DMS79 (cell line): ENCODE data around the gene ABCA7.

Source experiments
- DNase-seq: peaks from one replicate; lab custom pipeline; 2025; lab: John Stamatoyannopoulos, UW

Gene ABCA7

GRCh38 chr19:1004204-1004802 is 35.6 kb upstream of the ABCA7 start:
- no peak for DNase-seq

- DNase-seq = no peak
Measured at GRCh38 chr19:1004803-1005664, 34.9 kb upstream of the ABCA7 start.

- no peak for DNase-seq
Measured at GRCh38 chr19:1006711-1007398, 33.1 kb upstream of the ABCA7 start.

DNA sequence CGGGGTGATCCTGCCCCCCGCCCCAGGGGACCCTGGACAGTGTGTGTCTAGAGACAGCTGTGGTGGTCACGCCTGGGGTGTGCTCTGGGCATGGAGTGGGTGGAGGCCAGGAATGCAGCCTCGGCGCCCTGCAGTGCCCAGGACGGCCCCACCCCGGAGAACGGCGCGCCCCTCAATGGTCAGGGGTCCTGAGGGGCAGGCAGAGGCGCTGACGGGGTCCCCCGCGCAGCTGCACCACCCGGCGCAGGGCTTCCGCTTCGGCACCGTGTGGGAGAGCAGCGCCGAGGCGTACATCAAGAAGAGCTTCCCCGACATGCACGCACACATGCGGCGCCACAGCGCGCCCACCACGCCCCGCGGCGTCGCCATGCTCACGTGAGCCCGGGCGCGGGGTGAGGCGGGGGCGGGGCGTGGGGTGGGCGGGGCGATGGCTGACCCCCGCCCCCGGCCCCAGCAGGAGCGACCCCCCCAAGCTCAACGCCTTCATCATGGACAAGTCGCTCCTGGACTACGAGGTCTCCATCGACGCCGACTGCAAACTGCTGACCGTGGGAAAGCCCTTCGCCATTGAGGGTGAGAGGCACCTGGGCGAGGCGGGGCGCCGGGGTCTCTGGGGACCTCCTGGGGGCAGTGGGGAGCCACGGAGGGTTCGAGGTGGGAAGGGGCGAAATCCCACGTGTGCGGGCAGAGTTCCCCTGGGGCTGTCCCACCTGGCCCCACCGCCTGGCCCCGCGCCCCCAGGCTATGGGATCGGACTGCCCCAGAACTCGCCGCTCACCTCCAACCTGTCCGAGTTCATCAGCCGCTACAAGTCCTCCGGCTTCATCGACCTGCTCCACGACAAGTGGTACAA is 32.3 kb upstream of the ABCA7 start:
- no peak for DNase-seq

GRCh38 chr19:1008268-1009040 is 31.5 kb upstream of the ABCA7 start:
- DNase-seq = no peak

GRCh38 chr19:1009041-1009980 is 30.6 kb upstream of the ABCA7 start:
- no peak for DNase-seq

GRCh38 chr19:1009981-1010538 is 29.8 kb upstream of the ABCA7 start:
- no peak for DNase-seq

- DNase-seq = no peak
Measured at GRCh38 chr19:1010586-1011510, 29.1 kb upstream of the ABCA7 start.

DNA sequence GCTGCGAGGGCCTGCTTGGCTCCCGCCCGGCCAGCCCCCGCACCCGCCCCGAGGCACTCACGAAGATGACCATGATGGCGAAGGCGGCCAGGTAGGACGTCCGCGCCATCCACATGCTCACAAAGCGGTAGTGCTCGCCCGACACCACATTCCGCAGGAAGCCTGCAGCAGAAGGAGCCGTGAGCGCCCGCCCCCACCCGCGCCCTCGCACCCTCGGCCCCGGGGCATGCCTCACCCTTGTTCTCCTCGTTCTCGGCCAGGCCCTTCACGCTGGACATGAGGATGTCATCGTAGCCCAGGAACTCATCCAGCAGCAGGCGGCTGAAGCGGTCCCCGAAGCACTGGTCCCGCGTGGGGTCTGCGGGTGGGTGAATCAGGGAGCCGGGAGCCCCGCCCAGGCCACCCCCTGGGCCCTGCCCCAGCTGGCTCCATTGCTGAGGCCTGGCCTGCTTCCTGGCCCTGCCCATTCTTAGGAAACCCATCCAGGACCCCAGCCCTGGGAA is 28.0 kb upstream of the ABCA7 start:
- DNase-seq = no peak

DNA sequence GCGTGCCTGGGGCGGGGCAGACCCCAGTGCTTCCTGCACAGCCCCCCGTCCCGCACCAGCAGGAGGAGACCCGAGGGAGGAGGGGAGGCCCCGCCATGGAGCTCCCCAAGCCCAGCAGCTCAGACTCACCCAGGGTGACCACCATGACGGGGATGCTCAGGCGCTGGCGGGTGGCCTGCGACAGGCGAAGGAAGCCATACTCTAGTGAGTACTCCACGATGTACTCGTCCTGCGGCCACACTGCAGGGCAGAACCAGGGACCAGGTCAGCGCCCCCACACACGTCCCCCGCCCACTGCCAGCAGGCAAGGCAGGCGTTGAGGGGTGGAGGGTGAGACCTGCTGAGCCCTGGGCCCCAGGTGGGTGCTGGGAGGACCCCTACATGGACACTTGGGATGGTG is 27.6 kb upstream of the ABCA7 start:
- DNase-seq = no peak

DNA sequence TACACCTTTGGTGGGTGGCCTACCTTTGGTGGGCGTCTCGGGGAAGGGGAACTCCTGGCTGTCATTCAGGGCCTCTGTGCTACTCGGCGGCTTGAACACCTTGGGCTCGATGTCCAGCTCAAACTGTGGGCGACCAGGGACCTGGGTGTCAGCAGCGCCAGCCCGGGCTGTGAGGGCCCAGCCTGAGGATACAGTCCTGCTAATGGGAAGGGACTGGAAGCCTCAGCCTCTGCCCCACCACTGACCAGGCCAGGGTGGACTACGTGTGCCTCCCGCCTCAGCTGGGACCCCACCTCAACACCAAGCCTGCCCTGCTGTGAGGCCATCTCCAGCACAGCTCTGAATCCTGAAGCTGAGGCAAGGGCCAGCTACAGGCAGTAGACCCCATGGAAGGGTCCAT is 26.7 kb upstream of the ABCA7 start:
- no peak for DNase-seq

GRCh38 chr19:1014161-1015060 is 25.5 kb upstream of the ABCA7 start:
- DNase-seq = no peak

DNA sequence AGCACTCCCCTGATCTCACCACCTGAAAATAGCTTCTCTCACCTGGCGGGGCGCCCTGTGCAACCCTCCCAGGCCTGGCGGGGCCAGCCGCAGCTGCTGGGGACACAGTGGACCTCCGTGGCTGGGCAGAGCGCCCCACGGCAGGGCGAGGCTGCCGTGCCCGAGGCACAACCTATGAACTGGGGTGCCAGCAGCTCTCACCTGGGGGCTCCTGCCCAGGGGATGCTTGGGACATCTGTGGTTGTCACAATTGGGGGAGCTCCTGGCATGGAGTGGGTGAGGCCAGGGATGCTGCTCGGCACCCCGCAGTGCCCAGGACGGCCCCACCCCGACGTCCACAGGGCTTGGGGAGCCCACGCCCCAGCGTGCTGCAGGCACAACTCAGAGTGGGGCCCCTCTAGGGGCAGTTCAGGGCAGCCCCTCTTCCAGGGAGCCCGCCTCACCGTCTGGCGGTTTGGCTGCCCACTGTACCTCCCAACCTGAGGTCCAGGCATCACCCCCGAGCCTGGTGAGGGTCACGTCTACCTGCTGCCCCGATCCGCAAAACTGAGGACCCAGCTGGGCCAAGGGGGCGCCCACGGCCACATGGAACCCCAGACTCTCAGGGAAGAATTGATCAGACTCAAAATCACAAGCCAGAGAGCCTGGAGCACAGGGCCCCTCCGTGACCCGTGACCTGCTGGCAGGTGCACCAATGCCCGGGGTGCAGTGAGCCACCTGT is 24.7 kb upstream of the ABCA7 start:
- no peak for DNase-seq

- no peak for DNase-seq
Measured at GRCh38 chr19:1015782-1016646, 23.9 kb upstream of the ABCA7 start.

- no peak for DNase-seq
Measured at GRCh38 chr19:1016647-1017114, 23.2 kb upstream of the ABCA7 start.
